AG04449 (cell line): ENCODE results near the gene NDOR1.

Experiments
- CTCF ChIA-PET: fragments of 350-600 bp; formaldehyde crosslinking; extraction: SDS; loops from one replicate; lab custom pipeline; 2021; ENCODE audit warnings: antibody characterized with exemption; lab: Yijun Ruan, JAX
- POLR2A ChIA-PET: fragments of 400-600, 350-600 bp; formaldehyde crosslinking; extraction: SDS; loops from one replicate; lab custom pipeline; 2020; ENCODE audit warnings: antibody characterized with exemption, inconsistent platforms; lab: Yijun Ruan, JAX
- DNase-seq: peaks from one replicate; pipeline ENCODE4 v3.0.0-alpha.2; 2010; ENCODE audit warnings: low read depth, low spot score
- H3K4me3 ChIP-seq: 2 replicates; pipeline ENCODE4 v1.5.1; 2011; ENCODE audit warnings: low read depth, mild to moderate bottlenecking, control low read depth, low read length
- TF ChIP-seq, protein P1 (sequence below): IDR thresholded peaks from one replicate; pipeline ENCODE4 v1.5.1; 2011; ENCODE audit warnings: mild to moderate bottlenecking, moderate library complexity, low read length, control low read depth, inconsistent platforms; ENCODE audit not compliant: insufficient read depth; ENCODE audit errors: missing control alignments

The NDOR1 gene

GRCh38 chr9:137194388-137194787 lies 11.1 kb upstream of the NDOR1 start:
- CTCF ChIA-PET: interaction anchor here (1.2 to 1.9 kb wide), 2 partner anchors 13 to 42 kb away, joined by 3 to 6 read pairs; no protein-coding TSS in a partner anchor
- no peak for DNase-seq
- POLR2A ChIA-PET: interaction anchor here (1.3 to 1.8 kb wide), 2 partner anchors 46 to 48 kb away, joined by 4 to 6 read pairs; partner anchors contain the start of gene TUBB4B

DNA sequence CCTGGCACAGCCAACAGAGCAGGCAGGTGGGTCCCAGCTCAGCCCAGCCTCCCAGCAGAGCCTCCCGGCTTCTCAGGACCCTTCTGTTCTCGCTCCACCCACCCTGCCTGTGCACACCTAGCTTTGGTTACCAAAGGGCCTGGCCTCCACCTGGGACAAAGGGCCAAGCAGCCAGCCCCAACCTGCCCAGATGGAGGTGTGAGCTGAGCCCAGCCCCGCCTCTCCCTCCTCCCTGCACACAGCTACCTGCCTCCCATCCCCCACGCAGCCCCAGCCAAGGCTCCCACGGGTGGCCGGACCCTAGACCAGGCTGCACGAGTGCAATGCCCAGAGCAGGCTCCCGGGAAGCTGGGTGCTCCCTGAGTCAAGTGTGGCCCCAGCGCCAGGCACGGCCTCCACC lies 10.6 kb upstream of the NDOR1 start:
- ChIA-PET POLR2A (interaction anchor here (1.3 to 1.8 kb wide), 2 partner anchors 46 to 47 kb away, joined by 4 to 6 read pairs; partner anchors contain the start of gene TUBB4B), CTCF (interaction anchor here (1.2 to 1.9 kb wide), 3 partner anchors 9 to 42 kb away, joined by 3 to 6 read pairs (median 3); no protein-coding TSS in a partner anchor)
- no peak overlapping the region for H3K4me3 ChIP-seq
- TF ChIP-seq, protein P1, sequence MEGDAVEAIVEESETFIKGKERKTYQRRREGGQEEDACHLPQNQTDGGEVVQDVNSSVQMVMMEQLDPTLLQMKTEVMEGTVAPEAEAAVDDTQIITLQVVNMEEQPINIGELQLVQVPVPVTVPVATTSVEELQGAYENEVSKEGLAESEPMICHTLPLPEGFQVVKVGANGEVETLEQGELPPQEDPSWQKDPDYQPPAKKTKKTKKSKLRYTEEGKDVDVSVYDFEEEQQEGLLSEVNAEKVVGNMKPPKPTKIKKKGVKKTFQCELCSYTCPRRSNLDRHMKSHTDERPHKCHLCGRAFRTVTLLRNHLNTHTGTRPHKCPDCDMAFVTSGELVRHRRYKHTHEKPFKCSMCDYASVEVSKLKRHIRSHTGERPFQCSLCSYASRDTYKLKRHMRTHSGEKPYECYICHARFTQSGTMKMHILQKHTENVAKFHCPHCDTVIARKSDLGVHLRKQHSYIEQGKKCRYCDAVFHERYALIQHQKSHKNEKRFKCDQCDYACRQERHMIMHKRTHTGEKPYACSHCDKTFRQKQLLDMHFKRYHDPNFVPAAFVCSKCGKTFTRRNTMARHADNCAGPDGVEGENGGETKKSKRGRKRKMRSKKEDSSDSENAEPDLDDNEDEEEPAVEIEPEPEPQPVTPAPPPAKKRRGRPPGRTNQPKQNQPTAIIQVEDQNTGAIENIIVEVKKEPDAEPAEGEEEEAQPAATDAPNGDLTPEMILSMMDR: no peak
- DNase-seq: no peak

More at GRCh38 chr9:137194388-137194787, 11.1 kb upstream of the NDOR1 start:
- no peak overlapping the region for H3K4me3 ChIP-seq
- TF ChIP-seq, protein P1: no peak

- POLR2A ChIA-PET: interaction anchor here (1.8 kb wide), 1 partner anchor 45 kb away, joined by 6 read pairs; the partner anchor contains the start of gene TUBB4B
- no peak for DNase-seq
These were observed 9.8 kb upstream of the NDOR1 start for GRCh38 chr9:137195525-137196220.

DNA sequence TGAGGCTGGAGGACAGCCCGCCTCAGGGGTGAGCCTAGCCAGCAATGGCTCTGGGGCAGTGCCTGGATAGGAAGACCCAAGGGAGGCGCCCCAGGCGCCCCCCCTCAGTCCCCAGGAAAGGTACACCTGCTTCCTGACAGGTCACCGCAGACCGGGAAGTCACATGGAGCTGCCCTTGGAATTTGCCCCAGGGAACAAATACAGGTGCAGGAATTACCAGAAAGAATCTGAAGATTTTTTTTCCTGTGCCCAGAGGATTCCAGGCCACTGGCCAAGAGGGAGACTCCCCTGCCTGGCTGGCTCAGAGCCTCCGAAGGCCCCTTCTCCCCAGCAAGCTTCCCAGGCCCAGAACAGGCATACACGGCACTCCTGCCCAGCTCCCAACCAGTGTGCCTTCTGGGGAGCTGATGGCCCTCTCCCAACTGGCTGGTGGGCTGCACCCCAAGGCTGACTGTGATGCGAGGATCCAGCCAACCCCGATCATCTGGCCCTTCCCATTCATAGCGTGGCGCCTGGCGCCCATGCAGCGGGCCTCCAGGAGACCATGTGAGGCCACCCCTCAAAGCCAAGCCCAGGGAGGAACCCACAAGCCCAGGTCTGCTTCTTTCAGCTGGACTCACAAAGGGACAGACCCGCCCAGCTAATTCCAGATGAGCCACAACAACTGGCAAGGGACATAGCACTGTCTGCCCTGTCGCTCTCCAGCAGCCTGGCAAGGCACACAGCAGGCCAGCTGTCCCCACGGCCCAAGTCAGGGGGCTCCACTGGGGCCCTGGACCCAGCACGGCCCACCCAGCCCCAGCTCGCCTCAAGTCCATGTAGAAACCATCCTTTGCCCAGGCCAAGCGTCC lies 7.2 kb upstream of the NDOR1 start:
- POLR2A ChIA-PET: interaction anchor here (1.5 kb wide), 1 partner anchor 10 kb away, joined by 5 read pairs; the partner anchor contains the start of genes ANAPC2 and SSNA1
- no peak for DNase-seq
- TF ChIP-seq, protein P1: no peak
- CTCF ChIA-PET: interaction anchor here (1.8 to 2.5 kb wide), 2 partner anchors 9 to 39 kb away, joined by 7 to 15 read pairs; partner anchors contain the start of genes ANAPC2 and SSNA1
- peak overlapping the region; percentile 57 for H3K4me3 ChIP-seq

More at GRCh38 chr9:137195525-137196220, 9.8 kb upstream of the NDOR1 start:
- TF ChIP-seq, protein P1: no peak
- CTCF ChIA-PET: interaction anchor here (1.2 to 1.4 kb wide), 2 partner anchors 8 to 12 kb away, joined by 3 read pairs; no protein-coding TSS in a partner anchor
- H3K4me3 ChIP-seq: no peak overlapping the region

DNA sequence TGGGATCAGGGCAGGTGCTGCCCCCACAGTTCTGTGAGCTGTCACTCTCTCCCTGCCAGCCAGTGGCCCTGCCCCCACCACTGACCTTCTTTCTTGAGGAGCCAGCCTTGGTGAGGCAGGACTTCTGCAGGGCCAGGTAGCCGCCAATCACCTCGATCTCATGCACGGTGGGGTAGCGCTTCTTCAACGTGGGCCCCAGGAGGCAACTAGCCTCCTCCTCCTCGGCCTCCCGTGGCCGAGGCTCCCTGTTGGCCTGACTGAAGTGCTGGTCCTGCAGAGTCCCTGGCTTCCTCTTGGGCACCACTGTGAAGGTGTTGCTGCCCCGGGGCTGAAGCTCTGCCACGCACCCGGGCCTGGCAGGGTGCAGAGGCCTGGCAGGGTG lies 6.6 kb upstream of the NDOR1 start:
- POLR2A ChIA-PET: interaction anchor here (0.5 to 1.5 kb wide), 2 partner anchors 10 to 25 kb away, joined by 3 to 5 read pairs; partner anchors contain the start of genes ANAPC2 and SSNA1
- H3K4me3 ChIP-seq: peak overlapping the region; percentile 57
- CTCF ChIA-PET: interaction anchor here (1.0 to 2.5 kb wide), 3 partner anchors 10 to 38 kb away, joined by 6 to 15 read pairs (median 7); partner anchors contain the start of genes ANAPC2 and SSNA1

More for the DNA sequence above, 6.6 kb upstream of the NDOR1 start:
- TF ChIP-seq, protein P1: no peak
- DNase-seq: no peak
